Limb (tissue), 2 donors: ENCODE results near the gene BPIFA2.
"Not testable (repeated sequence)": the region's sequence is repeated elsewhere in the genome, so short reads cannot be mapped to it uniquely, and the experiment has no call there.

Source experiments
- DNase-seq, 2 donors: peaks; one replicate each; pipeline ENCODE4 v3.0.0-alpha.2; 2016; ENCODE audit errors: extremely low spot score in 2 of 2

BPIFA2 gene, protein sequence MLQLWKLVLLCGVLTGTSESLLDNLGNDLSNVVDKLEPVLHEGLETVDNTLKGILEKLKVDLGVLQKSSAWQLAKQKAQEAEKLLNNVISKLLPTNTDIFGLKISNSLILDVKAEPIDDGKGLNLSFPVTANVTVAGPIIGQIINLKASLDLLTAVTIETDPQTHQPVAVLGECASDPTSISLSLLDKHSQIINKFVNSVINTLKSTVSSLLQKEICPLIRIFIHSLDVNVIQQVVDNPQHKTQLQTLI

DNA sequence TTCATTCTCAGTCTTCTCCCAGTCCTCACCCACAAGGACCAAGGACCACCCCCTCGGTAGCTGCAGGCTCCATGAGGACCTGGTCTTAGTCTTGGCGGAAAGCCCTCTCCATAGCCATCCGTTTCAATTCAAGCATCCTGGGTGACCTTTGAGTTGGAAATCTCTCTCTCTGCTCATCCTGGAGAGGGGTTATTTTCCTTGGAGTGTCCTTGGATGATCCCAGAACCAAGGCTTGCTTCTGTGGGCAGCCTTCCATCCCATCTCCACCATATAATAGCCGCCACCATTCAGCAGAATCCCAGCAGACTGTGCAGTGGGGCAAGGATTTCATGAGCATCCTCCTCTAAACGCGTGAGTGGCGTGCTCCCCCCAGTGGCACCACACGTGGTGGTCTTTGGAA lies at the start of gene BPIFA2:
Gene BPIFA2 (plus strand): TSS at position 301 of the 400 bp plus-strand sequence. CDS start 987 bp downstream, outside the sequence.
- DNase-seq: no peak

DNA sequence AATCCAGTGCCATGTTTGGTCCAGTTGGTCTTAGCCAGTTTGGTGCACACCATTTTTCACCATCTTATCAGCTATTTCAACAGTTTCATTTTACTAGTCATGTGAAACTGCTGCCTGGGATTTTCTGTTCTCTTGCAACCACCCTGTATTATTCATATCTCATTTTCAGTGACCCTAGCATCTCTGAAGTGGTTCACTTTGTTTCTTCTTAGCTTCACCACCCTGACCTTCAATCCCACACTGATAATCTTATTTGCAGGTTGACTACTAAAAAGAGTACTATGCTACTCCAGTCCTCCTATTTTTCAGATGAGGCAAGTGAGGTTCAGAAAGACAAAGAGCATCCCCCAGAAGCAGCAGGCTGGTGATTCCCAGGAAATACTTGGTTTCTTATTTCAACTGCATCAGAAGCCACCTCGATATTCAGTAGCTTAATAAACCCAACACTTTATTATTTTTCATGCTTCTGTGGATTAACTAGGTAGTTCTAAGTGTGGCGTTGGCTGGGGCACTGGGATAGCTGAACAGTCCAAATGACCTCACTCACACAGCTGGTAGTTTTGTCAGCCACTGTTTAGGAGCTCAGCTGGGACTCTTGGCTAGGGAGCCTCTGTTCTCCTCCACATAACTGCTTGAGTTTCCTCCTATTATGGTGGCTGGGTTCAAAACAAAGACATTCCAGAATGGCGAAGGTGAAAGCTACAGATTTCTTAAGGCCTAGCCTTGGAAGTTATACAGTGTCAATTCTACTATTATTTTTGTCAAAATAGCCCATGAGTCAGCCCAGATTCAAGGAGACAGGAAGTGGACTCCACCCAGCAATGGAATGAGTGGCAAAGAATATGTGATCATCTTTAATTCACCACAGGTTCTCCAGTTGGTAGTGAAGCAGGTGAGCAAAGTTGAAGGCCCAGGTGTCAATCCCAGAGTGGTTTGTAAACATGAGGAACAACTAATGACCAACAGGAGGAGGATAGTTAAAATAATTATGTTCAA lies 47.9 kb upstream of the BPIFA2 start:
- no peak for DNase-seq

DNA sequence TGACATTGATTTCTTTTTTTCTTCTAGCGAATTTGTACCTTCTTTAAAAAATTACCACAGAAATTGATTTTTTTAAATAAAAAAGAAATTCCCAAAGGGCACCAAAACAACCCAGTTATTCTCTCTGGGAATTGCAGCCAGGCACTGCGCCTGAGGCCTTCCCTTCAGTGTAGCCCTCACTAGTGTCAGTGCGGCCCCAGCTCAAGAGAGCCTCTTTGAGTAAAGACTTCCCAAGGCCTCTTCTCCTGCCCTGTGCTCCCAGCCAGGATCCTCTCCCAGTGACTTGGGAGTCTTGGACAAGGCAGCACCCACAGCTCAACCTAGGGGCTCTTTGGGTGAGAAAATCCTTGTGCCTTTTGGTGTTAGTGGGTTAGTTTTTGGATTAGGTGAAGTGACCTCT lies 47.0 kb upstream of the BPIFA2 start:
- no peak for DNase-seq

DNA sequence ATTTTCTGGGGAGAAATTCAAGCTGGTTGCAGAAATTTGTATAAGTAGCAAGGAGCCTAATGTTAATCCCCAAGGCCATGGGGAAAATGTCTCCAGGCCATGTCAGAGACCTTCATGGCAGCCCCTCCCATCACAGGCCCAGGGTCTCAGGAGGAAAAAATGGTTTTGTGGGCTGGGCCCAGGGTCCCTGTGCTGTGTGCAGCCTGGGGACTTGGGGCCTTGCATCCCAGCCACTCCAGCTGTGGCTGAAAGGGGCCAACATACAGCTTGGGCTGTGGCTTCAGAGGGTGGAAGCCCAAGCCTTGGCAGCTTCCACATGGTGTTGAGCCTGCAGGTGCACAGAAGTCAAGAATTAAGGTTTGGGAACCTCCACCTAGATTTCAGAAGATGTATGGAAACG lies 45.7 kb upstream of the BPIFA2 start:
- not testable (repeated sequence) for DNase-seq

- no peak for DNase-seq
Measured at GRCh38 chr20:33124261-33124660, 43.7 kb upstream of the BPIFA2 start.

DNA sequence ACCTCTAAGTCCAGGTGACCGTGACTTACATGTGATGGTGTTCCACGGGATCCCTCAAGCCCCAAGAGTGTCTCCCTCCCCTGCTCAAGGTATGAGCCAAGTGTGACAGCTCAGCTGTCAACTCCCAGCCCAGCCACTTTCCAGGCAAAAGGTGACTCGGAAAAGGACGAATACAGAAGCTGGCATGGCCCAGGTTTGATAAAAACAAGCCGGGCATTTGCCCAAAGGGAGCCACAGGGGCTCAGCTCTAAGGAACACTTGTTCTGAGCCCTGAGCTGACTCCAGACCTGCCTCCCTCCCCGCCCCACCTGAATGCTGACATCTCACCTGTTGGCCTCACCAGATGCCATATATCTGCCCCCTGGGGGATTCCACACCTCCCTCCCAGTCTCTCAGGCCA lies 43.0 kb upstream of the BPIFA2 start:
- no peak for DNase-seq

- no peak for DNase-seq
Measured at GRCh38 chr20:33125983-33126382, 42.0 kb upstream of the BPIFA2 start.

DNA sequence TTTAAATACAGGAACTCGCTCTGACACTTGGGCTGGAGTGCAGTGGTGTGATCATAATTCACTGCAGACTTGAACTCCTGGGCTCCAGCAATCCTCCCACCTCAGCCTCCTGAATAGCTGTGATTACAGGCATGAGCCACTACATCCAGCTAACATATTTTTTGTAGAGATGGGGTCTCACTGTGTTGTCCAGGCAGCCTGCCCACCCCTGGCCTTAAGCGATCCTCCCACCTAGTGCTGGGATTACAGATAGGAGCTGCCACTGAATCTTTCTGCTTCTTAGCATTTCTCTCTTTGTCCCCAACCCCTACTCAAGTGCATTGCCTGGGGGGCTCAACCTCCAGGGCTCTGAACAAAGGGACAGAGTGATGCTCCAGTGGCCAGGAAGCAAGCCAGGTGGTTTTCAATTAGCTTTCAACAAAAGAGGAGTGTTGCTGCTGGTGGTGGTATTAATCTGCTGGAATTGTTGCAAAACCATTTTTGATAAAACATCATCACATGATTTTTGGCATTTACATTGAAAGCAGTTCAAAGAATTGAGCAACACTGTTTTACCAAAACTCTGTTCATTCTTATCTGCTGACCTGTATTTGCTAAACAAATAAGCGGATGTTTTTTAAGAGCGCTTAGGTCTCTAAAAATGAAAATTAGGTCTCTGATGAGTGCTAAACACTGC lies 40.4 kb upstream of the BPIFA2 start:
- DNase-seq: no peak

- no peak for DNase-seq
Measured at GRCh38 chr20:33130568-33131061, 37.3 kb upstream of the BPIFA2 start.

GRCh38 chr20:33131949-33132473 lies 35.9 kb upstream of the BPIFA2 start:
- no peak for DNase-seq

- DNase-seq: no peak
Measured at GRCh38 chr20:33132513-33133372, 35.2 kb upstream of the BPIFA2 start.

DNA sequence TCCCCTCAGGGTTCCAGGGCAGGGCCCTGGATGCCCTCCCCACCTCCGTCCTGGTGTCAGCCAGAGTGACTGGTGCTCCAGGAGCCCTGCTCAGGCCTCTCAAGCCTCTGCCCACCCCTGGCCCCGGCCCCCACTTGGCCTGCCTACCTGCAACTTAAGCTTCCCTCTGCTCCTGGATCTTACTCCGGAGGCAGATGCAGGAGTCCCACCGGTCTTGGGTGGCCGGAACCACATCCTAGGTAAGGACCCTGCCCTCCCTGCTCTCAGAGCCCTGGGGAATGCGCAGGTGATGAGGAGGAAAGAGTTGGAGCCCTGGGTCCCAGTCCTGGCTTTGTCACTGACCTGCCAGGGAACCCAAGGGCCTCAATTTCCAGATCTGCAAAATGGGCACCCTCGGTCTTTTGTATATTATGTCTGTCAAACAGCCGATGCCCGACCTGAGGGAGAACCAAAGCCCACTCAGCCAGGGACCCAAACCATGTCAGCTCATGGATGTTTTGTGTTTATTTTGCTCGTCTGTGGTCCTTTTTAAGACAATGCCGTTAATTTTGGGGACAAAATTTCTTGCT lies 34.5 kb upstream of the BPIFA2 start:
- DNase-seq: no peak

GRCh38 chr20:33137195-33137594 lies 30.8 kb upstream of the BPIFA2 start:
- no peak for DNase-seq

GRCh38 chr20:33139467-33139866 lies 28.5 kb upstream of the BPIFA2 start:
- DNase-seq: no peak

DNA sequence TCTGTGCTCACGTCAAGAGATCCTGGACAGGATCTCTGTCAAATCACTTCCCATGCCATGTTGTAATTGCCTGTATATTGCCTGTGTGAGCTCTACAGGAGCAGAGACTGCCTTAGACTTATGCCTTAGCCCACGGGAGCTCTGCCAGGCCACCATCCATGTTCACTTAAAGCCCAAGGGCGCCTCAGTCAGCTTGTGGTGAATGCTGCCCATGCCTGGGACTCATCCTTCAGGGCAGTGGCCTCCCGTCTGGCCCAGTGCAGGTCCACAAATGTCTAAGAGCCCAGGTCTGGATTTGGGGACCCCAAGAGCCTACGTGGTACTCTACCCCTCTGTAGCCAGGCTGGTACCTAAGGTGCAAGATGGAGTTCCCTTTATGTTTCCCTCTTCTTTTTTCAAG lies 22.4 kb upstream of the BPIFA2 start:
- no peak for DNase-seq

DNA sequence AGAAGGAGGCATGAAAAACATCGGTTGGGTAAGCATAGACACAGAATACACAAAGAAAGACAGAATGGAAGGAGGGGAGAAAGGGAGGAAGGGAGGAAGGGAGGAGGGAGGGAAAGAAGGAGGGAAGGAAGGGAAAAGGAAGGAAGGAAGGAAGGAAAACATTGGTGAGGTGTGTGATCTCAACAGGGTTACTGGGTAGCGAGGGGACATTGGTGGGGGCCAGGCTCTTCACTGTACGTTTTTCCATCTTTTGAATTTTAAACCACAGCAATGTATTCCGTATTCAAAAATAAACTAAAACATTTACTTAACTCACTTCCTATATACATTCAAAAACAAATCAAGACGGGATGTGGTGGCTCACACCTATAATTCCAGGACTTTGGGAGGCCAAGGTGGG lies 20.7 kb upstream of the BPIFA2 start:
- DNase-seq: no peak

DNA sequence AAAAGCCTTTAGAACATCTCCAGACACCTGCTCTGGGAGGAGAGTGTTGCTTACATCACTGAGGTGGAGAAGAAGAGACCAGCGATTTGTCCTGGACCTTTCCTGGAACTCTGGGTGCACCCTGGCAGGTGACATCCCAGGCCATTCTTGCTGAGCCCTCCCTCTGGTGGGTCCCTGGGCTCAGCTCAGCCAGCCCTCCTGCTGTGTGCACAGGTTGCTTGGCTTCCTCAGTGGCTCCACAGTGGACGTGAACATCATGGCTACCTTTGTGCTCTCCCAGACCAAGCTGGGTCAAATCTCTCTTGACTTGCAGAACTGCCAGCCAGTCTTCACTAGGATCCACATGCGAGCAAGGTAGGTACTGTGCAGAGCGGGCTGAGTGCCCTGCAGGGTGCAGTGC lies 19.9 kb upstream of the BPIFA2 start:
- DNase-seq: no peak

DNA sequence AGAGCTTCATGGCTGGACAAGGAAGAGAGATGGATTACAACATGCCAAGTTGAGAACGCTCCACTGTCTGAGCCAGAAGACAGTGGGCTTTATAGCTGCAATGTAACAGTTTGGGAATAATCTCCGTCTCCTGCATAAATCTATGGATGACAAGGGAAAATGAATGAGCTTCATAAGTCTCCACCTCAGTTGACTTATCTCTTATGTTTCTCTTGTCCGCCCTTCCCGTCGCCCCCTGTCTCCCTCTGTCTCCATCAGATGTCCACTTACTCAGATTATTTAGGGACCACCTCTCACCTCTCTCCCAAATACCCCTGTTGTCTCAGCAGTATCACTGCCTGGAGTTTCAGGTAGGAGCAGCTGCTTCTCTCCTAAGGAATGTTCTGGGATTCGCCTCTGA lies 13.7 kb upstream of the BPIFA2 start:
- no peak for DNase-seq

DNA sequence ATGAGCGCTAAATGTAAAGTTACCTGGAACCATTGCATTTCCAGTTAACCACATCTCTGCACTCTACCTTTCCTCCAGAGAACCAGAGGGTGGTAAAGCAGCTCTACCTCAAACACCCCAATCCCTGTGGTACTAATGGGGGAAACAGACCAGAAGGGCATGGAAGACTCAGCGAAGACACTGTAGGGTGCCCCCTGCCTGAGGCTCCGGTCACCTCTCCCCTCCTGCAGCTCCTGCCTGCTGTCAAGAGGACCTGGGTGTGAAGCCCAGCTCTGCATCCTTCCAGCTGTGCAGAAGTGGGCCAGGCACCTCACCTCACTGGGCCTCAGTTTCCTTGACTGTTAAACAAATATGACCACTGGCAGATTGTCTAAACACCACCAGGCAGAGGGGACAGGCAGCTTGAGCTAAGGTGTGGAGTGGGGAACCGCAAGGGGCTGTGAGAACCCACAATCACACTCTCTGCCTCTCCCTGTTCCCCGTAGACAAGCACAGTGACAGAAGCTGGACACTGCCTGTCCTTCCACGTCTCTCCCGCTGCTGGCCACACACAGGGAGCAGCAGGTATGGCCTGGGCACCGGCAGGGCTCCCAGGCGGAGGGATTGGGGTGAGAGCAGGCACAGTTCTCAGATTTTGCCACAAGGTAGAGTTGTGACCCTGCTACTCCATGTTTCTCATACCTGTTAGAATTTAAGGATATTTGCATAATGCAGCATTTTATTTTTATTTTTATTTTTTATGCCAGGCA lies 9.1 kb upstream of the BPIFA2 start:
- DNase-seq: no peak

GRCh38 chr20:33159713-33160112 lies 8.2 kb upstream of the BPIFA2 start:
- no peak for DNase-seq
